ENCODE measurements around the gene EIF2AK2.
A peak's percentile ranks its signal among the peaks of the same experiment; 100 is the strongest.

Gene EIF2AK2

GRCh38 chr2:37098416-37099118, 58.2 kb downstream of the EIF2AK2 start:
- no peak for DNase-seq

- DNase-seq, result no peak
Observed at GRCh38 chr2:37096568-37096967, 60.2 kb downstream of the EIF2AK2 start.

GRCh38 chr2:37091873-37092272, 64.9 kb downstream of the EIF2AK2 start:
- no peak for DNase-seq

GRCh38 chr2:37090019-37090477, 66.7 kb downstream of the EIF2AK2 start:
- DNase-seq, result no peak

- no peak for DNase-seq
Observed at GRCh38 chr2:37085731-37086147, 71.0 kb downstream of the EIF2AK2 start.

- DNase-seq, result no peak
Observed at GRCh38 chr2:37084797-37085196, 72.0 kb downstream of the EIF2AK2 start.

- DNase-seq, result peak; percentile 90
Observed at GRCh38 chr2:37083873-37084794, 72.6 kb downstream of the EIF2AK2 start, which contains the start of the genes GPATCH11 and HEATR5B. GPATCH11 (plus strand) TSS chr2:37084518; CDS start chr2:37088382, 3,864 bp downstream. HEATR5B (minus strand) TSS chr2:37084372; CDS start chr2:37083414, 958 bp downstream.

GRCh38 chr2:37080689-37081088, 76.1 kb downstream of the EIF2AK2 start:
- no peak for DNase-seq

GRCh38 chr2:37080266-37080665, 76.5 kb downstream of the EIF2AK2 start:
- DNase-seq, result no peak

GRCh38 chr2:37070931-37071330, 85.8 kb downstream of the EIF2AK2 start:
- DNase-seq, result no peak

GRCh38 chr2:37068686-37069085, 88.1 kb downstream of the EIF2AK2 start:
- DNase-seq, result no peak

GRCh38 chr2:37061776-37062175, 95.0 kb downstream of the EIF2AK2 start:
- DNase-seq, result no peak

- DNase-seq, result no peak
Observed at GRCh38 chr2:37061013-37061711, 95.6 kb downstream of the EIF2AK2 start.

- no peak for DNase-seq
Observed at GRCh38 chr2:37060446-37060845, 96.3 kb downstream of the EIF2AK2 start.

GRCh38 chr2:37059841-37060240, 96.9 kb downstream of the EIF2AK2 start:
- no peak for DNase-seq

- no peak for DNase-seq
Observed at GRCh38 chr2:37052600-37053332, 104.0 kb downstream of the EIF2AK2 start.

Measured in stimulated activated CD4-positive, alpha-beta T cell treated with anti-CD3 and anti-CD28 coated beads, Interleukin-12 subunit alpha, Interleukin-12 subunit beta, amount 100 ng/mL, for 4 hours (primary cell).